Neural progenitor cell (in vitro differentiated cells): Measurements from ENCODE around the gene PYM1. TPM values are rescaled to one million over a fixed set of nuclear protein-coding genes. Genes with fewer than 3 reads are reported as not detected.

ENCODE experiments used
- DNase-seq: peaks from one replicate; pipeline ENCODE4 v3.0.0-alpha.2; 2016; ENCODE audit warnings: low spot score
- H2AFZ ChIP-seq: fragments of 200-600 bp; sonication (generic); replicated peaks from 2 replicates; pipeline ENCODE4 v1.6.1; 2016; ENCODE audit warnings: antibody characterized with exemption
- H3F3A ChIP-seq: fragments of 200-600 bp; sonication (generic); 2 replicates; pipeline ENCODE4 v1.6.1; 2016; ENCODE audit warnings: antibody characterized with exemption, low read depth
- H3K27ac ChIP-seq: fragments of 200-600 bp; sonication (generic); 2 replicates; pipeline ENCODE4 v1.5.1; 2016; ENCODE audit warnings: mild to moderate bottlenecking
- H3K27me3 ChIP-seq: fragments of 200-600 bp; sonication (generic); 2 replicates; pipeline ENCODE4 v1.6.1; 2016; ENCODE audit warnings: mild to moderate bottlenecking, moderate library complexity
- H3K36me3 ChIP-seq: fragments of 200-600 bp; sonication (generic); 2 replicates; pipeline ENCODE4 v1.5.1; 2016
- H3K4me1 ChIP-seq: fragments of 200-600 bp; sonication (generic); 2 replicates; pipeline ENCODE4 v1.6.1; 2016; ENCODE audit warnings: mixed run types
- H3K4me2 ChIP-seq: fragments of 200-600 bp; sonication (generic); 2 replicates; pipeline ENCODE4 v1.6.1; 2016
- H3K4me3 ChIP-seq: fragments of 200-600 bp; sonication (generic); 2 replicates; pipeline ENCODE4 v1.5.1; 2016
- H3K79me2 ChIP-seq: fragments of 200-600 bp; sonication (generic); 2 replicates; pipeline ENCODE4 v1.6.1; 2016; ENCODE audit warnings: low read depth
- H3K9ac ChIP-seq: fragments of 200-600 bp; sonication (generic); 2 replicates; pipeline ENCODE4 v1.6.1; 2016
- H3K9me3 ChIP-seq: fragments of 200-600 bp; sonication (generic); 2 replicates; pipeline ENCODE4 v1.5.1; 2016; ENCODE audit warnings: low read depth
- H4K20me1 ChIP-seq: fragments of 200-600 bp; sonication (generic); 2 replicates; pipeline ENCODE4 v1.6.1; 2016; ENCODE audit warnings: low read depth
- H3K27ac Mint-ChIP-seq: 3 replicates; pipeline ENCODE4 v1.8.0; 2021; ENCODE audit warnings: mixed read lengths
- H3K27me3 Mint-ChIP-seq: 2 replicates; pipeline ENCODE4 v1.8.0; 2022; ENCODE audit warnings: low read depth, mild to moderate bottlenecking, inconsistent platforms, moderate library complexity, mixed read lengths; ENCODE audit not compliant: insufficient read depth
- H3K36me3 Mint-ChIP-seq: 3 replicates; pipeline ENCODE4 v1.8.0; 2021; ENCODE audit warnings: mixed read lengths
- H3K4me1 Mint-ChIP-seq: 3 replicates; pipeline ENCODE4 v1.8.0; 2021; ENCODE audit warnings: mixed read lengths
- H3K4me3 Mint-ChIP-seq: 3 replicates; pipeline ENCODE4 v1.8.0; 2021; ENCODE audit warnings: mild to moderate bottlenecking, moderate library complexity, mixed read lengths
- H3K9me3 Mint-ChIP-seq: 3 replicates; pipeline ENCODE4 v1.8.0; 2020; ENCODE audit warnings: mixed read lengths
- CTCF ChIP-seq: fragments of 200-600 bp; sonication (generic); IDR thresholded peaks from 2 replicates; pipeline ENCODE4 v1.5.1; 2017; ENCODE audit warnings: antibody characterized with exemption, mild to moderate bottlenecking
- EZH2 ChIP-seq: fragments of 200-600 bp; sonication (generic); IDR thresholded peaks from 2 replicates; pipeline ENCODE4 v1.6.1; 2017; ENCODE audit warnings: antibody characterized with exemption, mild to moderate bottlenecking, moderate library complexity
- EZH2phosphoT487 ChIP-seq: fragments of 200-600 bp; sonication (generic); IDR thresholded peaks from 2 replicates; pipeline ENCODE4 v1.6.1; 2017; ENCODE audit warnings: antibody characterized with exemption
- total RNA-seq: library from RNA; depleted of rRNA; stranded (reverse); fragments of >200 nt; gene quantifications from 2 replicates; pipeline ENCODE4 v1.2.3, GENCODE V29; 2015; ENCODE audit warnings: low replicate concordance

The PYM1 gene
- total RNA-seq, 1 donor from 2014 or later: 44.6 TPM

- Histone ChIP-seq H3K9me3 (no peaks in the 10 kb centered on the region), H3K27ac (peak within 1 kb of the TSS; percentile 86), H2AFZ (peak within 1 kb of the TSS; percentile 93), H3K36me3 (no peaks in the 10 kb centered on the region), H3K79me2 (peaks cover 57% of the 10 kb centered on the region), H3K9ac (peak within 1 kb of the TSS; percentile 73), H3K4me3 (peak within 1 kb of the TSS; percentile 91), H3K4me1 (peaks cover 3% of the 10 kb centered on the region), H3F3A (peaks cover 17% of the 10 kb centered on the region), H4K20me1 (peaks cover 10% of the 10 kb centered on the region), H3K4me2 (peak within 1 kb of the TSS; percentile 88), H3K27me3 (no peaks in the 10 kb centered on the region)
- peak; percentile 81 for DNase-seq
- Mint-ChIP-seq H3K27ac (peak within 1 kb of the TSS; percentile 90), H3K4me1 (peaks cover 30% of the 10 kb centered on the region), H3K9me3 (no peaks in the 10 kb centered on the region), H3K27me3 (peaks cover 7% of the 10 kb centered on the region), H3K36me3 (peaks cover 7% of the 10 kb centered on the region), H3K4me3 (peak within 1 kb of the TSS; percentile 99)
- TF ChIP-seq CTCF: no peak
- no peak for TF ChIP-seq EZH2
- no peak for TF ChIP-seq EZH2phosphoT487
Observed at GRCh38 chr12:55965941-55966407, 38.3 kb upstream of the PYM1 start, which contains the start of gene PMEL. TSS of gene PMEL (minus strand) at chr12:55966042. CDS start at chr12:55966011, 31 bp downstream.

- H3K9me3 Mint-ChIP-seq: no peaks in the 10 kb centered on the region
- H3K27me3 Mint-ChIP-seq: peaks cover 9% of the 10 kb centered on the region
- Histone ChIP-seq H3K4me3 (peak overlapping the region; percentile 91), H3K79me2 (peaks cover 57% of the 10 kb centered on the region), H3K27me3 (no peaks in the 10 kb centered on the region), H3K4me1 (peaks cover 3% of the 10 kb centered on the region), H3K36me3 (no peaks in the 10 kb centered on the region), H3K4me2 (peak overlapping the region; percentile 88), H3K27ac (peak overlapping the region; percentile 86), H3K9ac (no peak overlapping the region), H3K9me3 (no peaks in the 10 kb centered on the region), H2AFZ (peak overlapping the region; percentile 31), H3F3A (peaks cover 17% of the 10 kb centered on the region), H4K20me1 (peaks cover 10% of the 10 kb centered on the region)
- DNase-seq: peak; percentile 75
- TF ChIP-seq CTCF: no peak
- no peak for TF ChIP-seq EZH2
- TF ChIP-seq EZH2phosphoT487: no peak
- H3K4me1 Mint-ChIP-seq: peaks cover 27% of the 10 kb centered on the region
- peak overlapping the region; percentile 99 for H3K4me3 Mint-ChIP-seq
- H3K36me3 Mint-ChIP-seq: peaks cover 3% of the 10 kb centered on the region
- H3K27ac Mint-ChIP-seq: no peak overlapping the region
Observed at GRCh38 chr12:55965240-55965639, 37.5 kb upstream of the PYM1 start.

- Histone ChIP-seq H3K27ac (no peak overlapping the region), H3K27me3 (no peaks in the 10 kb centered on the region)
- H3K4me1 Mint-ChIP-seq: peaks cover 26% of the 10 kb centered on the region
Observed at GRCh38 chr12:55963760-55964159, 36.1 kb upstream of the PYM1 start.

More at GRCh38 chr12:55963760-55964159, 36.1 kb upstream of the PYM1 start:
- Mint-ChIP-seq H3K27me3 (peaks cover 11% of the 10 kb centered on the region), H3K9me3 (no peaks in the 10 kb centered on the region), H3K36me3 (peaks cover 2% of the 10 kb centered on the region), H3K4me3 (no peak overlapping the region), H3K27ac (no peak overlapping the region)
- Histone ChIP-seq H2AFZ (no peak overlapping the region), H3K79me2 (peaks cover 54% of the 10 kb centered on the region), H3K9ac (no peak overlapping the region), H3K36me3 (no peaks in the 10 kb centered on the region), H3K4me1 (peaks cover 3% of the 10 kb centered on the region), H3K9me3 (no peaks in the 10 kb centered on the region), H3K4me3 (peak overlapping the region; percentile 14), H4K20me1 (peaks cover 14% of the 10 kb centered on the region), H3K4me2 (peak overlapping the region; percentile 88), H3F3A (peaks cover 17% of the 10 kb centered on the region)
- DNase-seq: no peak
- TF ChIP-seq CTCF (no peak), EZH2 (no peak), EZH2phosphoT487 (no peak)
